Inflammatory macrophage treated with lipopolysaccharide for 1 hour (primary cell): ENCODE measurements around the gene CCR1.

Experiments used
- DNase-seq, 2 donors: peaks; one replicate each; pipeline ENCODE4 v3.0.0-alpha.2; 2020 to 2022

The CCR1 gene

DNA sequence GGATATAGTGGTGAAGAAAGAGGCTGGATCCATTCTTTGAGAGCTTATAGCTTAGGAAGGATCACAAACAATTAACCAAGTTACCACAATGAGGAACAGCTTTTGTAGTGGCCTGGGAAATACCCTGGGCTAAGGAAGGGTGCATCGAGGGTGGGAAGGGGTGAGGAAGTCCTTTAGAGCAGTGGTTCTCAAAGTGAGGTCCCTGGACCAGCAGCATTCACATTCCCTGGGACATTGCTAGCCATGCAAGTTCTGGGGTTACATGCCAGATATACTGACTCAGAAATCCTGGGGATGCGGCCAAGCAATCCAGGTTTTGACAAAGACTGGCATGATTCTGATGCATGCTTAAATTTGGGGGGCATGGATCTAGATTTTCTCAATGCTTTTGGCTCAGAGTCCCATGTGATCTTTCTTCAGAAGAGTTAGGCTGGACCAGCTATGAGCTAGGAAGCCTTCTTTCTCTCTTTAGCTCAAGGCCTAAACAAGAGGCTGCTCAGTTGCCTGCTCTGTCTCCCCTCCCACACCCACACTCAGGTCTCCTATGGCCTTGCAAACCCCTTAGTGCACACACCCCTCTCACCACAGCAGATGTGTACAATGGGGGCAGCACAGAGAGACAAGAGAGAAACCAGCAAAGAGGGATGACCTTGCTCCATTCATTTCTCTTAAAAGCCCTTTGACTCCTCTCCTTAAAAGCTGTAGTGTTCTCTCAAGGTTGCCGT, 1.8 kb upstream of the CCR1 start:
- DNase-seq, result peak; percentile 75 to 80

DNA sequence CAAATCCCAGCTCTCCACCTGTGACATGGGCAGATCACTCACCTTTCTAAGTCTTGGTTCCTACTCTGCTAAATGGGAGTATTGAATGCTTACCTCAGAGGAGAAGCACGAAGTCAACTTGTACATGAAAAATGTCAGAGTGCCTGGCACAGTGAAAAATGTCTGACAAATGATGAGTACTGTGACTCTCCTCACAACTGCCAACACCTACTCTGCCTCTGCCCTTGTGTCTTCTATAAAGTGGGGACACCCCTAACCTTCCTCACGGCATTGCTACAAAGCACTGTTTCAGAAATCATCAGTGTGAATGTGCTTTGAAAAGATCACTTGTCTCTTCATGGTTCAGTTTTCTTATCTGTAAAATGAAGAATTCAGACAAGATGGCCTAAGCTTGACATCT, 940 bp upstream of the CCR1 start:
- no peak for DNase-seq

DNA sequence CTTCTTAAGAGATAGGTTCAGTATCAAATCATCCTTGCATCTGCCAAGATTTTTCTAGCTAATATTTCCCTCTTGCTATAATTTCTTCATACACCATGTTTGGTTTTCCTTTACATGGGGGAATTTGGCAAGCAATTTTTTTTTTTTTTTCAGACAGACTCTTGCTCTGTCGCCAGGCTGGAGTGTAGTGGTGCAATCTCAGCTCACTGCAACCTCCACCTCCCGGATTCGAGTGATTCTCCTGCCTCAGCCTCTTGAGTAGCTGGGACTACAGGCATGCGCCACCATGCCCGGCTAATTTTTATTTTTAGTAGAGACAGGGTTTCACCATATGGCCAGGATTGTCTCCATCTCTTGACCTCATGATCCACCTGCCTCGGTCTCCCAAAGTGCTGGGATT, 599 bp downstream of the CCR1 start:
- peak in 1 of 2 donors; percentile 43 for DNase-seq

DNA sequence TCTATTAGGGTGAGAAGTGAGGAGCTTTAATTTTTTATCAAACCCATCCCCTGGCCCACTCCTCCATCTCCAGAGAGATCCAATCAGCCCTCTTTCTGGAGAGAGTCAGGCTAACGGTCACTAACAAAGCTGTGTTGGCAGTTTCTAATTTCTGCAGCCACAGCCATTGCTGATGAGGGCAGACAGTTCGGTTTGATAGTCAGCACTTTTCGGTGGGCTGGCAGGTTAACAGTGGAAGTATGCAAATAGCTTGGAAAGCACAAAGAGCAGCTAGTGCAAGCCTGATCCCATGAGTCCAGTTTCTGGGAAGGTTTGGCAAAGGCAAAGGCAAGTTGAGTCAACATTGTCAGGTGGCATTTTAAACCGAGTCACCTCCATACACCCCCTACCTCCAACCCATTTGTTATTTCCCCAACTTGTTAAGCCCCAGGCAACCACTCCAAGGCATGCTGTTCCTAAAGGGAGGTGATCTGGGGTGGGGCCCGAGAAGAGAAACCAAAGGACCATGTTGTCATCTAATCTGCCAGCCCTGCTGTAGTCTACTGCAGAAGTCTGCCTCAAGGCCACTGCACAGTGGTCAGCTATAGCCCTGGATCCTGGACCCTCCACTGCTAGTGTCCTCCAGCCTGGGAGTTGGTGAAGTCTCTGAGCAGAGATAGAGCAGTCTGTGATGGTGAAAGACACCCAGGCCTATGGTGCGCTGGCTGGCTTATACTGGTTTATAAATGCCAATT, 1.7 kb downstream of the CCR1 start:
- peak; percentile 30 to 81 for DNase-seq

DNA sequence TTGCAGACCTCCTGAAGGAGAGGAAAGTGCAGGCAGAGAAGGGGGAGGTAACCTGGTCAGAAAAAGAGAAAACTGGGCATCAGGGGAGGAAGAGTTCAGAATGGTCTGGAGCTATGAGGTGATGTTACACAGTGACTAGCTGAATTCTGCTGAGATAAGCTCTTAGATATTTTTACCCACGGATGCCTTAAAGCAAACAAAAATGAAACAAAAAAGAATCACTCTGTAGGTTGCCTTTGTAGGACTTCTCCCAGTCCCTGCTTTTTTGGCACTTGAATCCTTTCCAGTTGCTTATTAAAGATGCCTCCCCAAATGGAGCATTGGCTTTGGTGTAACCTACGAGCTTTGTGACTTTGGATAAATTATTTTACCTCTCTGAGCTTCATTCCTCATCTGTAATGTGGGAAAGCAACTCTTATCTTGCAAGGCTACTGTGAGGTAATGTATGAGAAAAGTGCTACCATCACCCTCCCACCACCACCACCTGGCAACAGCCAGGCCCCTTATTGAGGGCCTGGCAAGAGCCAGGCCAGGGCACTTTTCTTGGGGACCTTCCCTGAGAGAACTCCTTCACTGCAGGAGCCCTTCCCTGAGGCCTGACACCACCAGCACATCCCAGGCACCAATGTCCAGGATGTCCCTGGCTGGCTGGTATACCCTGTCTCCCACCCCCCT, 2.7 kb downstream of the CCR1 start:
- no peak for DNase-seq

DNA sequence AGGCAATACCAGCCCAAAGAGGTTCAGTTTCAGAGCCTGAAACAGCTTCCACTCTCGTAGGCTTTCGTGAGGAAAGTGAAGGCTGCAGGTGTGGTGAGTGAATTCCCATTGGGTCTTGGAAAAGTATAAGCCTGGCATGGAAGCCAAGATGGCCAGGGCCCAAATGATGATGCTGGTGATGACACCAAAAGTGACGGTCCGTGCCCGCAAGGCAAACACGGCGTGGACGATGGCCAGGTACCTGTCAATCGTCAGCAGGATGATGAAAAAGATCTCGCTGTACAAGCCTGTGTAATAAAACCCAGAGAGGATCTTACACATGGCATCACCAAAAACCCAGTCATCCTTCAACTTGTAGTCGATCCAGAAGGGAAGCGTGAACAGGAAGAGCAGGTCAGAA, 4.4 kb downstream of the CCR1 start:
- DNase-seq, result no peak

DNA sequence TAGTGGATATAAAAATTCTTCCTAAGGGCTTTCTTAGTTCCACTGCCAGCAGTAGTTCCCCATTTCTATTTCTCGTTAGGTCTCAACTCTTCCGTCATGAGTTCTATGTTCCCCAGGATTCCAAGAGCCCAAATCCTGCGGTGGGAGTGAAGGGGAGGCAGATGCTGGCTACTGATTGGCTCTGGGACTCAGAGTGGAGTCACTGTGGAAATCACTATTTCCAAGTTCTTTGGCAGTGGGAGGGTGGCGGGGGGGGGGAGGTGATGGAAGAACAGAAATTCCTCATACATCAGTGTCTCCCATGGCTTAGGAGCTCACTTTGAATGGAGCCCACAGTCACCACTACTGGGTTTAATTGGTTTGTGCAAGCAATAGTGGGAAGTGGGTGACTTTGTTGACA, 5.6 kb downstream of the CCR1 start:
- peak; percentile 77 to 98 for DNase-seq

DNA sequence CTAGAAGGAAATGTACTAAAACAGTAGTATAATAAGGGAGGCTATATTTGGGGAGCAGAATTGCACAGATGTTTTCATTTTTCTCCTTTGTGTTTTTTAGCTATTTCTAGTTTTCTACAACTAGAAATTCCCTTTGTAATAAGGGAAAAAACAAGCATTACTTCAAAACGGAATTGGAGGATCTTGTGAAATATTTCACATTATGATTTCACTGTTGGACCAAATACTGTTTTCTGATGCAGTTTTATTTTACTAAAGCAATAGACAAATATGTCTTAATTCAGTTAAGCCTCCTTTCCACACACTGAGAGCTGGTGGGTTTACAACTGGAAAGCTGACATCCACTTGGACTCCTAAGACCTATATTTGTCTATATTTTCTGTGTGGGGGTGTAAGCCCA, 7.3 kb downstream of the CCR1 start:
- peak; percentile 55 to 80 for DNase-seq

DNA sequence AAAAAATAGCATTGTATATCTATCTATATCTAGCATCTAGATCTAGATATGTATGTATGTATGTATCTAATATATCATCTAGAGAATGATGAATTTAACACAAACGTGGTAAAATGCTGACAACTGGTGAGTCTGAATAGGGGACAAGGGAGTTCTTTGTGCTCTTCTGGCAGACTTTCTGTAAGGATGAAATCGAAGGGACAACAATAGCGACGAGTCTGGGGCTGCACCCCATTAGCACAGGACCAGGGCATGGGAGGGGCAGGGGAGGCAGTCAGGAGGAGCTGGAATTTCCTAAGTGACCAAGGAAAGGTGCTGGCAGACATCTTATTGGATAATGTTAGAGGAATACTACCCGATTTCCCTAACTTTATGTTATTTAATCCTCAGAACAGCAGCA, 7.9 kb downstream of the CCR1 start:
- no peak for DNase-seq

DNA sequence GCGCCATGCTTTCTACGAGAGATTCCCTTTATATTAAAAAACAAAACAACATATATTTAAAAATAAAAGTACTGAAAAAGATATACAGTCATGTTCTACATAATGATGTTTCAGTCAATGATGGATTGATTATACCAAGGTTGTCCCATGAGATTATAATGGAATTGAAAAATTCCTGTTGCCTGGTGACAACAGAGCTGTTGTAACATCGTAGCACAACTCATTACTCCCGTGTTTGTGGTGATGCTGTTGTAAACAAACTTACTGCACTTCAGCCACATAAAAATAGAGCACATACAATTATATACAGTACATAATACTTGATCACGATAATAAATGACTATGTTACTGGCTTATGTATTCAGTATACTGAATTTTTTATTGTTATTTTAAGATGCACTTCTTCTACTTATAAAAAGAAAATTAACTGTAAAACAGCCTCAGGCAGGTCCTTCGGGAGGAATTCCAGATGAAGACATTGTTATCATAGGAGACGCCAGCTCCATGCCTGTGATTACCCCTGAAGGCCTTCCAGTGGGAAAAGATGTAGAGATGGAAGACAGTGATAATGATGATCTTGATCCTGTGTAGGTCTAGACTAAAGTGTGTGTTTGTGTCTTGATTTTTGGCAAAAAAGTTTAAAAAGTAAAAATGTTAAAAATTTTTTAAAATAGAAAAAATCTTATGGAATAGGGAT, 11.7 kb downstream of the CCR1 start:
- no peak for DNase-seq

DNA sequence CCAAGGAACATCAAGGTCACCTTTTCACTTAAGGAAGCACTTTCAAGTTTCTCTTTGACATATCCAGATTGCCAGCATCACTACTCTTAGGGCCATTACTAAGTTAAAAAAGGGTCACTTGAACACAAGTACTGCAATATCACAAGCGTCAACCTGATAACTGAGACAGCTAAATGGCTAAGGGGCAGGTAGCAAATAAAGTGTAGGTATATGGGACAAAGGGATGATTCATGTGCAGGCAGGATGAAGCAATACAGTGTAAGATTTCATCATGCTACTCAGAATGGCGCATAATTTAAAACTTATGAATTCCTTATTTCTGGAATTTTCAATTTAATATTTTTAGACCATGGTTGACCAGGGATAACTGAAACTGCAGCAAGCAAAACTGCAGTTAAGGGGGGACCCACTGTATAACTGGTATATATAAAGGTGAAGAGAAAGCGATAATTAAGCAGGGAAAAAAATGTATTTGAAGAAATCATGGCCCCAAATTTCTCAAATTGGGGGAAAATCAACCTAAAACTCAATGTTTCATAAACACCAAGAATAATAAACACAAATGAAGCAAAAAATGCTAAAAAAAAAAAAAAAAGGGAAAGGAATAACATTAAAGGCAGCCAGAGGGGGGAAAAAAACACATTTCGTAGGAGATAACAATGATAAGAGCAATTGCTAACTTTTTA, 13.1 kb downstream of the CCR1 start:
- DNase-seq, result no peak

DNA sequence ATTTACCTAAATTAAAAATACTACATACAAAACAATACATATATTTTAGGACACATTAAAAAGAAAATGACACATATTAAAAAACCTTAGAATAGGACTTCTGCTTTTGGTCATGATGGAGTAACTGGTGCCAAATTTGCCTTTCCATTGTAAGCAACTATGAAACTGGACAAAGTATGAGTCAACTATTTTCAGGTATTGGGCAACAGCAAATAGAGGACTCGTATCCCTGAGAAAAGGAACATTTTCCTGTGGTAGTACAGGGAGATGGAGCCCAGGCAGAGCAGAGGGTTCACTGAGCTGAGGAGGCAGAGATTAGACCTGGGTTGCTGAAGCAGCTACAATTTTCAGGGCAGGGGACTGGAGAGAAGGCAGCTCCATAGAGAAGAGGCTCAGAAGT, 14.7 kb downstream of the CCR1 start:
- DNase-seq, result peak; percentile 88 to 89

DNA sequence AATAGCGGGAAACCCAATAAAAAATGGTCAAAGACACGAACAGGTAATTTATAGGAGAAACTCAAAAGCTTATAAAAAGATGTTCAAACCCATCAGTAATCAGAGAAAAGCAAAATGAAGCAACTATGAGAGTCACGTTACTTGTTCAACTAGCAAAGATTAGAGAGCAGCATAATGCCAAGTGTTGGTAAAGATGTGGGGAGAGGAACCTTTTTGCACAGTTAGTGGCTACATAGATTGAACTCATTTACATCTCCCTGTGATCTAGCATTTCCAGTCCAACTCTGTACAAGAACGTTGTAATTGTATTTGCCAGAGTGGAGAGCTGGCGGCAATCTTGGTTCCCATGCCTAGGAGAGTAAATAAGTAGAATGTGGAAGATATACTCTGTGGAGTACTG, 15.2 kb downstream of the CCR1 start:
- no peak for DNase-seq

DNA sequence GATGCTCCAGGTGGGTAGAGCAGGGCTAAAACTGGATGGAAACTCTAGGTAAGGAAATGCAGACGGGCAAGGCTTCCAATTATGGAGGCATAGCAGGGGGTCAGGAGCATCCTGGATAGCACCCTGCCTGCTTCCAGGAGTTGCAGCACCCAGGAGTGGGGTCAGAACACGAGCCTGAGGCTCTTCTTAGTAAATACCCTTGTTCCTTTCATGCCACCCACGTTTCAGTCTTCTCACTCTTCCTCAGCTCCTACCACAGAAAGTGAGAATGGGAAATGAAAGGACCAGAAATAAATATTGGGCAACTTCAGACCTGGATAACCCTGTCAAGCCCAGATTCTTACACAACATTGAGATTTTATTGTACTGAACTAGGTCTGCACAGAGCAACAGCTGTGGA, 16.4 kb downstream of the CCR1 start:
- DNase-seq, result peak; percentile 59 to 85

DNA sequence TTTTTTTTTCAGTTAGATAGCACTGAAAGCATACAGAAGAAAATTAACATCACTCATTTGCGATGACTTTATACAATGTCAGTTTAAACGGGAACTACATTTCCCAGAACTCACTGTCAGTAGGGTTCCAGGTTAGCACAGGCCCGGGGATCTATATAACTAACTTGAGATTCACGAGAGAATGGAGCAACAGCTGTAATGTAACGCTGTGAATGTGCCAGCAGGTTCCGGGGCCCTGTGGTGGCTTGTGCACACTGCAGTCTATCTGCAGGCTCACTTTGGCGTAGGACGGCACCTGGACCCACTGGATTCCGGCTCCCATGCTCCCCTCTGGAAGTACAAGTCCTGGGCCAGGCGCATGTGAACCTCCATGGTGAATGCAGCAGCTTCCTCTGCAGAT, 19.4 kb downstream of the CCR1 start:
- DNase-seq, result no peak

DNA sequence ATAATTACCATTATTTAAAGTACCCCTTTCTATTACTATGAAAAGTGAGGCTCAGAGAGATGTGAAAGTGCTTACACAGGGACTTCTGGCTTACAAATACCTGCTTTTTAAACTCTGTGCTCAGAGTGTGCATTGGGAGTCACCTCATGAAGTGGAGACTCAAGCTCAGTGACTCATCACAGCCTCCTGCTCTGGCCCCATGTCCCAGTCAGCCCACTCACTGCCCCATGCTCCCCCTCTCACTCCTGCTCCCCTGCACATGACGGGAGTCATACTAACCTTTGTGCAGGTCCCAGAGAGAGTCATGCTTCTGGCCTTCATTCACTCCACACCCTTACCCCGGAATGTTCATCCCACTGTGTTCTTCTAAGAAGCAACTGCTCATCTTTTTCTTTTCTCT, 20.2 kb downstream of the CCR1 start:
- DNase-seq, result peak; percentile 38 to 88

DNA sequence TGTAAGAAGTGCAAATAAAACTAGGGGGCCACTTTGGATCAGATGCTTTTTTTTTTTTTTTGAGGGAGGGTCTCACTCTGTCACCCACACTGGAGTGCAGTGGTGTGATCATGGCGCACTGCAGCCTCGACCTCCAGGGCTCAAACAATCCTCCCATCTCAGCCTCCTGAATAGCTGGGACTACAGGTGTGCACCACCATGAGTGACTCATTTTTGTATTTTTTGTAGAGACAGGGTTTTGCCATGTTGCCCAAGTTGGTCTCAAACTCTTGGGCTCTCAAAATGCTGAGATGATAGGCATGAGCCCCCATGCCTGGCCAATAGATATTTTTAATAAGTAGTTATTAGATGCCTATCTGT, 20.8 kb downstream of the CCR1 start:
- DNase-seq, result no peak

DNA sequence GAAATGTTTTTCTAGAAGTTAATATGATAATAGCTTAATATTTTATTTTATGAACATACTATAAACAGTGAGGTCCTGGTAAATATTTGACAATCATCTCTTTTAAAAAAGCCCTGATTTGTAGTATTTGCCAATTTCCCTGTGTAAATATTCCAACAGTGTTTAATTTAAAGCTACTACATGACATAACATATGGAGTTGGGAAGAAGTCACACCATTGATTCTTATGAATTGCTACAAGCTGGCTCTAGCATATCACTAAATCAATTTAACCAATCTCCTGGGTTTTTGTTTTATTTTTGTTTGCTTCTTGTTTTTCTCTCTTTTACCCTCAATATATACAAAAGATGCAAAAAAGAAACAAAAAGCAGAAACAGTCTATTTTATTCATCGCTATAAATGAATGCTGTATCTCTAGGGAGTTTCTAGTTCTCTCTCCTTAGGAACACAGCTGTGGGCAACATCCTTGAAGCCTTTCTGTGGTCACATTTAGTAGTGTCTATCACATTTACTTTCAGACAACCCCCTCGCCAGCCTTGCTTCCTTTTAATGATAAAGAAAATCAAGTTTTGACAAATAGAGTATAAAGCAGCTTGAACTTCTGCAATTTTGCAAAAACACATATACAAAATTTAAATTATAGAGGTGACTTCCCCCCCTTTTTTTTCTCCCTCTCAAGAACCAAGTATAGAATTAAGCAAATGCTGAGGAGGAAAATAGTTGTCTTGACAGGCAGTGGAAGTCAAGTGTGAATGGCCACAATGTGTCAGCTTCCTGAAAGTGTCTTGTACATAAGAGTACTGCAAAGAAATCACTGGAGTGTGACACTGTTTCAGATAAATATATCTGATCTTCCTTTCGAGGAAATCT, 21.4 kb downstream of the CCR1 start:
- peak; percentile 32 to 33 for DNase-seq

DNA sequence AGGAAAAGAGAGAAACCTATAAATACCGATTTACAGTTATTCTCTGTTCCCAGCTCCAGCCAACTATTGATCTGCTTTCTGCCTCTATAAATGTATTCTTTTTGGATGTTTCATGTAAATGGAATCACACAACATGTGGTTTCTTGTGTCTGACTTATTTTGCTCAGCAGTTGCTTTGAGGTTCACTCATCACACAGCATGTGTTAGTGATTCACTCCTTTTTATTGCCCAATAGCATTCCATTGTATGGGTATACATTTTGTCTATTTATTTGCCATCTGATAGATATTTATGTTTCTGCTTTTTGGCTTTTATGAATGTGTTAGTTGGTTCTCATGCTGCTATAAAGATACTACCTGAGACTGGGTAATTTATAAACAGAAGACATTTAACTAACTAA, 23.6 kb downstream of the CCR1 start:
- DNase-seq, result peak; percentile 49 to 68

DNA sequence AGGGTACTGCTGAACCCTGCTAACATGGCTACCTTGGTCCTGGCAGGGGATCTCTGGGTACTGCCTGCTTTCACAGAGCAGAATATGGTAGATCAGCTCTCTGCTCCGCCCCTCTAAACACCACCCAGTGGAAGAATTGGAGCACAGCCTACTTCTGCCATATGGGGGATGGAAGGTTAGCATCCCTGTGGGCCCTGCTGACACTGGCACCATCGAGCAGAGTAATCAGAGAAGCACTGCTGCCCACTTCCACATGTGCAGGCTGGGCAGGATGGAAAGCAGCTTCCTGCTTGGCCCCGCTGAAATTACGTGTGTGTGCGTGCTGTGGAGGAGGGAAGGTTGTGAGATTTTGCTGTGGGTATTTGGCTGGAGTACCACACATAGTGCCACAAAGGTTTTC, 24.8 kb downstream of the CCR1 start:
- peak; percentile 39 to 52 for DNase-seq

DNA sequence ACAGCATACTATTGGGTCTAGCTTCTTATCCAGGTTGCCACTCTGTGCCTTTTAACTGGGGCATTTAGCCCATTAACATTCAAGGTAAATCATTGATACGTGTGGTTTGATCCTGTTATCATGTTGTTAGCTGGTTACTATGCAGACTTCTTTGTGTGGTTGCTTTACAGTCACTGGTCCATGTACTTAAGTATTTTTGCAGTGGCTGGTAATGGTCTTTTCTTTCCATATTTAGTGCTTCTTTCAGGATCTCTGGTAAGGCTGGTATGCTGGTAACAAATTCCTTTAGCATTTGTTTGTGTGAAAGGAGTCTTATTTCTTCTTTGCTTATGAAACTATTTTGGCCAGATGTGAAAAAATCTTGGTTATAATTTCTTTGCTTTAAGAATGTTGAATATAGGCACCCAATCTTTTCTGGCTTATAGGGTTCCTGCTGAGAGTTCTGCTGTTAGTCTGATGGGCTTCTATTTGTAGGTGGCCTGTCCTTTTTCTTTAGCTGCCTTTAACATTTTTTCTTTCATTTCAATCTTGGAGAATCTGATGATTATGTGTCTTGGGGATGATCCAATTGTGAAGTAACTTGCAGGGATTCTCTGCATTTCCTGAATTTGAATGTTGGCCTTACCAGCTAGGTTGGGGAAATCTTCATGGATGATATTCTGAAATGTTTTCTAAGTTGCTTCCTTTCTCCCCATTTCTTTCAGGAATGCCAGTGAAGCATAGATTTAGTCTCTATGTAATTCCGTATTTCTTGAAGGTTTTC, 39.3 kb downstream of the CCR1 start:
- no peak for DNase-seq
